Panc1 (cell line): ENCODE results near the gene AIG1. TPM values are rescaled to one million over a fixed set of nuclear protein-coding genes. Genes with fewer than 3 reads are reported as not detected.
"Not testable (repeated sequence)": the region's sequence is repeated elsewhere in the genome, so short reads cannot be mapped to it uniquely, and the experiment has no call there.

Experiments used
- ATAC-seq: fragments of 200-7000 bp; cut with Tn5 transposase; 2 replicates; pipeline ENCODE4 v1.9.1; 2020; ENCODE audit warnings: mild to moderate bottlenecking, moderate library complexity
- BruUV-seq: library from RNA; stranded (reverse); fragments of 400-500 nt; replicated peaks from 2 replicates; lab custom pipeline; 2021; lab: Mats Ljungman, UMichigan
- CTCF ChIA-PET: fragments of 300-600 bp; sonication (Branson Sonifier 250); formaldehyde crosslinking; loops from one replicate; lab custom pipeline; 2022; ENCODE audit warnings: antibody characterized with exemption; lab: Charles Lee
- POLR2A ChIA-PET: fragments of 300-600 bp; sonication (Branson Sonifier 250); formaldehyde crosslinking; loops from one replicate; lab custom pipeline; 2022; ENCODE audit warnings: antibody characterized with exemption; lab: Charles Lee
- DNase-seq: peaks from one replicate; pipeline ENCODE4 v3.0.0-alpha.2; 2010; ENCODE audit warnings: low read depth, low spot score
- H3K27ac ChIP-seq: 2 replicates; pipeline ENCODE4 v1.5.1; 2011; ENCODE audit warnings: mild to moderate bottlenecking, low read length, inconsistent platforms
- H3K27me3 ChIP-seq: fragments of 200-500 bp; sonication (Bioruptor generic); 2 replicates; pipeline ENCODE4 v1.6.0; 2014; ENCODE audit warnings: low read length, inconsistent platforms; ENCODE audit not compliant: control insufficient read depth, insufficient read depth
- H3K36me3 ChIP-seq: fragments of 200-500 bp; sonication (Bioruptor generic); 2 replicates; pipeline ENCODE4 v1.5.1; 2014; ENCODE audit warnings: inconsistent platforms, mild to moderate bottlenecking, low read length, moderate library complexity; ENCODE audit not compliant: control insufficient read depth, insufficient read depth
- H3K4me1 ChIP-seq: 2 replicates; pipeline ENCODE4 v1.5.1; 2011; ENCODE audit warnings: inconsistent platforms, mild to moderate bottlenecking, low read length, moderate library complexity; ENCODE audit not compliant: control insufficient read depth, insufficient read depth
- H3K4me3 ChIP-seq, 2 experiments: 2 replicates each; pipeline ENCODE4 v1.5.1; 2011 to 2012; ENCODE audit warnings: low read depth in 2 of 2, low read length in 2 of 2, mild to moderate bottlenecking in 2 of 2, inconsistent platforms in 1 of 2, moderate library complexity in 1 of 2
- H3K9me3 ChIP-seq: fragments of 200-500 bp; sonication (Bioruptor generic); 2 replicates; pipeline ENCODE4 v1.5.1; 2014; ENCODE audit warnings: low read depth, mild to moderate bottlenecking, inconsistent platforms, low read length, moderate library complexity; ENCODE audit not compliant: control insufficient read depth, insufficient read depth
- POLR2AphosphoS5 ChIP-seq: IDR thresholded peaks from 2 replicates; pipeline ENCODE4 v1.6.1; 2012; ENCODE audit warnings: mild to moderate bottlenecking, low read depth, low read length, moderate library complexity
- SIN3A ChIP-seq: IDR thresholded peaks from 2 replicates; pipeline ENCODE4 v1.6.1; 2012; ENCODE audit warnings: low read depth, mild to moderate bottlenecking, low read length, moderate library complexity, borderline replicate concordance; ENCODE audit not compliant: insufficient read depth
- TCF7L2 ChIP-seq: IDR thresholded peaks from 2 replicates; pipeline ENCODE4 v1.6.1; 2011; ENCODE audit warnings: mild to moderate bottlenecking, low read depth, low read length, inconsistent platforms
- in situ Hi-C: cut with HindIII; loops from 2 replicates; pipeline ENCODE4 v1.10.0; 2016; ENCODE audit warnings: low sequenced_read_pairs, low pct_unique_long_range_greater_than_20kb
- intact Hi-C: fragments of 100-400 bp; cut with micrococcal nuclease; formaldehyde crosslinking; loops from one replicate; pipeline ENCODE4 v1.10.0; 2022; ENCODE audit not compliant: unreplicated experiment
- total RNA-seq: library from RNA; stranded (reverse); gene quantifications from one replicate; pipeline ENCODE4 v1.2.1, GENCODE V29; 2021; ENCODE audit not compliant: unreplicated experiment
- TF ChIP-seq, protein P1 (sequence below), 2 experiments: IDR thresholded peaks; 2 replicates each; pipeline ENCODE4 v1.6.1; 2011 to 2012; ENCODE audit warnings: low read depth in 2 of 2, control low read depth in 1 of 2, low read length in 1 of 2, mild to moderate bottlenecking in 1 of 2, moderate library complexity in 1 of 2; ENCODE audit not compliant: insufficient read depth in 1 of 2
- TF ChIP-seq, protein P2 (sequence below): fragments of 450-650 bp; IDR thresholded peaks from 2 replicates; pipeline ENCODE4 v1.5.1; 2017; ENCODE audit warnings: mild to moderate bottlenecking

AIG1 gene
- total RNA-seq, 1 experiment from 2014 or later = 23.9 TPM

DNA sequence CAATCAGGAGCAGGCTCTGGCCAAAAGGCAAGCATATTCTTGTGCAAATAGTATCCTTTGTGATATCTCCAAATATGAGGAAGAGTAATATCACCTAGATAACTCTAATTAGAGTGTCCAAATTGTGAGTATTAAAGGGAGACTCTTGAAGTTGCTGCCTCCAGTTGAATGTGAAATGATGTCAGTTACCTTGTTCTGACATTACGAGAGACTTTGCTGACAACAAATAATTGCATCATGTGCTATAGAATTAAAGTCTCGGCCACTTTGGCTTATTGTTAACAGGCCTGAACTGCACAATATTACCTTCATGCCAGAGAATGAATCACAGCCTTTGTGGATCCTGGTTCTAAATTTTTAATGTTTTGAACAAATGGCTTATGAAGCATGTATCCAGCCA, 106.5 kb downstream of the AIG1 start:
- H3K4me3 ChIP-seq = no peak overlapping the region
- no TSS peak for BruUV-seq

DNA sequence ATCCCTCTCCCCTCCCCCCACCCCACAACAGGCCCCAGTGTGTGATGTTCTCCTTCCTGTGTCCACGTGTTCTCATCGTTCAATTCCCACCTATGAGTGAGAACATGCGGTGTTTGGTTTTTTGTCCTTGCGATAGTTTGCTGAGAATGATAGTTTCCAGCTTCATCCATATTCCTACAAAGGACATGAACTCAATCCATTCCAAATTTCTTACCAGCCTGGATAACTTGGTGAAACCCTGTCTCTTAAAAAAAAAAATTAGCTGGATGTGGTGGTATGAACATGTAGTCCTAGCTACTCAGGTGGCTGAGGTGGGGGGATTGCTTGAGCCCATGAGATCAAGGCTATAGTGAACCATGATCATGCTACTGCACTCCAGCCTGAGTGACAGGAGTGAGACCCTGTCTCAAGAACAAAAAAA, 107.7 kb downstream of the AIG1 start:
- ATAC-seq, H3K36me3 ChIP-seq, POLR2A ChIA-PET, H3K4me1 ChIP-seq, H3K27me3 ChIP-seq, in situ Hi-C loops, intact Hi-C loops, DNase-seq, H3K27ac ChIP-seq, BruUV-seq, CTCF ChIA-PET, H3K4me3 ChIP-seq, H3K9me3 ChIP-seq: not testable (repeated sequence)

More for the DNA sequence above, 106.5 kb downstream of the AIG1 start:
- ChIA-PET POLR2A (interaction anchor here (0.6 kb wide), 1 partner anchor 99 kb away, joined by 3 read pairs; no protein-coding TSS in a partner anchor), CTCF (no interaction called here)
- no peak for TF ChIP-seq POLR2AphosphoS5
- TF ChIP-seq, protein P1, sequence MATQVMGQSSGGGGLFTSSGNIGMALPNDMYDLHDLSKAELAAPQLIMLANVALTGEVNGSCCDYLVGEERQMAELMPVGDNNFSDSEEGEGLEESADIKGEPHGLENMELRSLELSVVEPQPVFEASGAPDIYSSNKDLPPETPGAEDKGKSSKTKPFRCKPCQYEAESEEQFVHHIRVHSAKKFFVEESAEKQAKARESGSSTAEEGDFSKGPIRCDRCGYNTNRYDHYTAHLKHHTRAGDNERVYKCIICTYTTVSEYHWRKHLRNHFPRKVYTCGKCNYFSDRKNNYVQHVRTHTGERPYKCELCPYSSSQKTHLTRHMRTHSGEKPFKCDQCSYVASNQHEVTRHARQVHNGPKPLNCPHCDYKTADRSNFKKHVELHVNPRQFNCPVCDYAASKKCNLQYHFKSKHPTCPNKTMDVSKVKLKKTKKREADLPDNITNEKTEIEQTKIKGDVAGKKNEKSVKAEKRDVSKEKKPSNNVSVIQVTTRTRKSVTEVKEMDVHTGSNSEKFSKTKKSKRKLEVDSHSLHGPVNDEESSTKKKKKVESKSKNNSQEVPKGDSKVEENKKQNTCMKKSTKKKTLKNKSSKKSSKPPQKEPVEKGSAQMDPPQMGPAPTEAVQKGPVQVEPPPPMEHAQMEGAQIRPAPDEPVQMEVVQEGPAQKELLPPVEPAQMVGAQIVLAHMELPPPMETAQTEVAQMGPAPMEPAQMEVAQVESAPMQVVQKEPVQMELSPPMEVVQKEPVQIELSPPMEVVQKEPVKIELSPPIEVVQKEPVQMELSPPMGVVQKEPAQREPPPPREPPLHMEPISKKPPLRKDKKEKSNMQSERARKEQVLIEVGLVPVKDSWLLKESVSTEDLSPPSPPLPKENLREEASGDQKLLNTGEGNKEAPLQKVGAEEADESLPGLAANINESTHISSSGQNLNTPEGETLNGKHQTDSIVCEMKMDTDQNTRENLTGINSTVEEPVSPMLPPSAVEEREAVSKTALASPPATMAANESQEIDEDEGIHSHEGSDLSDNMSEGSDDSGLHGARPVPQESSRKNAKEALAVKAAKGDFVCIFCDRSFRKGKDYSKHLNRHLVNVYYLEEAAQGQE (IDR thresholded peaks at IDR 0.05; ENCODE audit: insufficient read depth in 1 of 2, low read depth in 2 of 2, low read length in 1 of 2) = no peak
- no peak for TF ChIP-seq TCF7L2
- in situ Hi-C loops = no loop called here
- Histone ChIP-seq H3K27ac (no peak overlapping the region), H3K36me3 (no peaks in the 10 kb centered on the region), H3K9me3 (no peaks in the 10 kb centered on the region), H3K27me3 (no peaks in the 10 kb centered on the region), H3K4me1 (no peaks in the 10 kb centered on the region)
- DNase-seq (no peak), ATAC-seq (no peak)
- intact Hi-C loops = no loop called here

DNA sequence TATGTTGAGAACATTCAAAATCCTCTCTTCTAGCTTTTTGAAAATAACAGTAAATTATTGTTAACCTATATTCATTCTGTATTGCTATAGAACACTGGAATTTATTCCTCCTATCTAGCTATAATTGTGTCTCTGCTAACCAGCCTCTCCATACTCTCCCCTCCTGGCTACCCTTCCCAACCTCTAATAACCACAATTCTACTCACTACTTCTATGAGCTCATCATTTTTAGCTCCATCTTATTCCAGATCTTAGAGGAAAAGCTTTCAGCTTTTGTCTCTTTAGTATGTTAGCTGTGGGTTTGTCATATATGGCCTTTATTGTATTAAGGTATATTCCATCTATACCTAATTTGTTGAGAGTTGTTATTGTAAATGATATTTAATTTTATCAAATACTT, 108.8 kb downstream of the AIG1 start:
- no TSS peak for BruUV-seq
- intact Hi-C loops (no loop called here), in situ Hi-C loops (no loop called here)
- POLR2A ChIA-PET = interaction anchor here (0.6 kb wide), 1 partner anchor 376 kb away, joined by 3 read pairs; no protein-coding TSS in a partner anchor
- no peak overlapping the region for H3K27ac ChIP-seq
- CTCF ChIA-PET = no interaction called here
- H3K4me1 ChIP-seq = no peaks in the 10 kb centered on the region
- no peaks in the 10 kb centered on the region for H3K36me3 ChIP-seq
- no peak overlapping the region for H3K4me3 ChIP-seq
- no peak for ATAC-seq
- no peak for DNase-seq
- no peak for TF ChIP-seq SIN3A
- TF ChIP-seq, protein P2, sequence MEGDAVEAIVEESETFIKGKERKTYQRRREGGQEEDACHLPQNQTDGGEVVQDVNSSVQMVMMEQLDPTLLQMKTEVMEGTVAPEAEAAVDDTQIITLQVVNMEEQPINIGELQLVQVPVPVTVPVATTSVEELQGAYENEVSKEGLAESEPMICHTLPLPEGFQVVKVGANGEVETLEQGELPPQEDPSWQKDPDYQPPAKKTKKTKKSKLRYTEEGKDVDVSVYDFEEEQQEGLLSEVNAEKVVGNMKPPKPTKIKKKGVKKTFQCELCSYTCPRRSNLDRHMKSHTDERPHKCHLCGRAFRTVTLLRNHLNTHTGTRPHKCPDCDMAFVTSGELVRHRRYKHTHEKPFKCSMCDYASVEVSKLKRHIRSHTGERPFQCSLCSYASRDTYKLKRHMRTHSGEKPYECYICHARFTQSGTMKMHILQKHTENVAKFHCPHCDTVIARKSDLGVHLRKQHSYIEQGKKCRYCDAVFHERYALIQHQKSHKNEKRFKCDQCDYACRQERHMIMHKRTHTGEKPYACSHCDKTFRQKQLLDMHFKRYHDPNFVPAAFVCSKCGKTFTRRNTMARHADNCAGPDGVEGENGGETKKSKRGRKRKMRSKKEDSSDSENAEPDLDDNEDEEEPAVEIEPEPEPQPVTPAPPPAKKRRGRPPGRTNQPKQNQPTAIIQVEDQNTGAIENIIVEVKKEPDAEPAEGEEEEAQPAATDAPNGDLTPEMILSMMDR = no peak
- TF ChIP-seq TCF7L2 = no peak
- H3K27me3 ChIP-seq = no peaks in the 10 kb centered on the region
- no peaks in the 10 kb centered on the region for H3K9me3 ChIP-seq
